ENCODE data around the gene DBF4. TPM values are rescaled to one million over a fixed set of nuclear protein-coding genes. Genes with fewer than 3 reads are reported as not detected.
A peak's percentile ranks its signal among the peaks of the same experiment; 100 is the strongest.

Gene DBF4
- total RNA-seq, 1 experiment from 2014 or later: 37.5 TPM

DNA sequence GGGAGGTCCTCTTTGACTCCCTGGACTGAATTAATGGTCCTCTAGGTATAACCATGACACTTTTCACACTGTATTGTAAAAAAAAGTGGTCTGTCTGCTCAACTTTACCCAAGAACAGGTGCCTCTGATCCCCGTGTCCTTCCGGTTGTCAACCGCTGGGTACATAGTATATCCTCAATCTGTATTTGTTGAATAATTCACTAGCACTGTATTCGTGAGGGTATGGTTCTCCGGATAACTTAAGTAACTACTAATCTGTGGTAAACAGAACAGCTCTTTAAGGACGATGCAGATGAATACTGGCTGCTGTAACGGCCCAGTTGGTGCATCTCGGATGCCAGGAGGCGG lies 57.3 kb downstream of the DBF4 start:
- H4K20me1 ChIP-seq (ENCODE audit: low read length): no peaks in the 10 kb centered on the region
- ChIA-PET CTCF (no interaction called here), POLR2A (ENCODE audit: unreplicated experiment) (interaction anchor here (0.7 kb wide), 1 partner anchor 309 kb away, joined by 3 read pairs; no protein-coding TSS in a partner anchor)
- no peak for TF ChIP-seq EZH2phosphoT487 (IDR thresholded peaks at IDR 0.05; ENCODE audit: borderline replicate concordance, low read length)
- no peak for TF ChIP-seq EZH2 (IDR thresholded peaks at IDR 0.05; ENCODE audit: low read length, unreplicated experiment)
- TF ChIP-seq, protein P1, sequence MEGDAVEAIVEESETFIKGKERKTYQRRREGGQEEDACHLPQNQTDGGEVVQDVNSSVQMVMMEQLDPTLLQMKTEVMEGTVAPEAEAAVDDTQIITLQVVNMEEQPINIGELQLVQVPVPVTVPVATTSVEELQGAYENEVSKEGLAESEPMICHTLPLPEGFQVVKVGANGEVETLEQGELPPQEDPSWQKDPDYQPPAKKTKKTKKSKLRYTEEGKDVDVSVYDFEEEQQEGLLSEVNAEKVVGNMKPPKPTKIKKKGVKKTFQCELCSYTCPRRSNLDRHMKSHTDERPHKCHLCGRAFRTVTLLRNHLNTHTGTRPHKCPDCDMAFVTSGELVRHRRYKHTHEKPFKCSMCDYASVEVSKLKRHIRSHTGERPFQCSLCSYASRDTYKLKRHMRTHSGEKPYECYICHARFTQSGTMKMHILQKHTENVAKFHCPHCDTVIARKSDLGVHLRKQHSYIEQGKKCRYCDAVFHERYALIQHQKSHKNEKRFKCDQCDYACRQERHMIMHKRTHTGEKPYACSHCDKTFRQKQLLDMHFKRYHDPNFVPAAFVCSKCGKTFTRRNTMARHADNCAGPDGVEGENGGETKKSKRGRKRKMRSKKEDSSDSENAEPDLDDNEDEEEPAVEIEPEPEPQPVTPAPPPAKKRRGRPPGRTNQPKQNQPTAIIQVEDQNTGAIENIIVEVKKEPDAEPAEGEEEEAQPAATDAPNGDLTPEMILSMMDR (conservative IDR thresholded peaks at IDR 0.05; ENCODE audit: low read depth, low read length): no peak
- H3K27me3 ChIP-seq (ENCODE audit: low read length): no peaks in the 10 kb centered on the region
- H3F3A ChIP-seq (ENCODE audit: low read length, unreplicated experiment): no peaks in the 10 kb centered on the region
- peak overlapping the region; percentile 92 for H2AFZ ChIP-seq (ENCODE audit: low read length)
- H3K4me1 ChIP-seq (ENCODE audit: insufficient read depth, low read length): 0 out of 2 replicates have a peak, but pooled peaks cover 3% of the 10 kb centered on the region
- H3K4me2 ChIP-seq (ENCODE audit: low read length): peak overlapping the region; percentile 98
- DNase-seq (no peak), ATAC-seq (no peak)
- intact Hi-C loops (cut with micrococcal nuclease): no loop called here
- no TSS peak for BruUV-seq (replicated peaks)
- H3K79me2 ChIP-seq (ENCODE audit: low read length): no peaks in the 10 kb centered on the region
- H3K9ac ChIP-seq (ENCODE audit: low read length): no peak overlapping the region
- no peaks in the 10 kb centered on the region for H3K9me2 ChIP-seq (replicated peaks; ENCODE audit: low read length)
- no peaks in the 10 kb centered on the region for H3K36me3 ChIP-seq (ENCODE audit: low read depth, low read length)
- no peak overlapping the region for H3K27ac ChIP-seq (ENCODE audit: low read length)
- H3K9me3 ChIP-seq (ENCODE audit: low read length): no peaks in the 10 kb centered on the region
- H3K4me3 ChIP-seq (ENCODE audit: low read length): peak overlapping the region; percentile 86

DNA sequence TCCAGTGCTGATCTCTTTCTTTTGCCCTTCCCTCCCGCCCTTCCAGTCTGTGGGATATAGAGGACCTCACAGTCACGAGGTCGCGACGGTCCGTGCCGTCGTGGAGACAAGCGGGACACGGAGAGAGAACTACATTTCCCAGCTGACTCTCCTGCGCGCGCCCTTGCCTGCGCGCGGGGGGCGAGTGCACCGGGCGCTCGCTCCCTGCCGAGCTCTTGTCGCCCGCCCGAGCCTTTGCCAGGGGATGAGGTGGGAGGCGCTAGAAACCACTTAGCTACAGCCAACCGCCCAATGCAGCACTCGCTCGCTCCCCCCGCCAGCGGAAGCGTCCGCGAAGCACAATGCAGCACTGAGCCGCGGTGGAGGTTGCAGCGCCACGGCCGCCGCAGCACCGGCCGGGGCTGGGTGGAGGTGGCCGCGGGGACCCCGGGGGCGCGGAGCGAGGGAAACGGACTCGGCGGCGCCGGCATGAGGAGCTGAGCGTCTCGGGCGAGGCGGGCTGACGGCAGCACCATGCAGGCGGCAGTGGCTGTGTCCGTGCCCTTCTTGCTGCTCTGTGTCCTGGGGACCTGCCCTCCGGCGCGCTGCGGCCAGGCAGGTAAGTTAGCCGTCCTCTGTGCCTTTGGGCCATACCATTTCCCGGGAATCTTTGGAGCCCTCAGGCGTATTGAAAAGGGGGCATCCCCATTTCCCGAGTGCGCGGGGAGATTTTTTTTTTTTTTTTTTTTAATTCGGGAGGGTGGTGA lies 57.8 kb downstream of the DBF4 start, which contains the start of gene ADAM22:
Gene ADAM22 (plus strand): TSS at position 299 of the 746 bp plus-strand sequence. CDS start 215 bp downstream, at position 514.
- CTCF ChIA-PET: interaction anchor here (0.5 kb wide), 1 partner anchor 236 kb away, joined by 3 read pairs; no protein-coding TSS in a partner anchor
- no peaks in the 10 kb centered on the region for H3K9me3 ChIP-seq (ENCODE audit: low read length)
- DNase-seq (peak; percentile 80), ATAC-seq (peak; percentile 96)
- H4K20me1 ChIP-seq (ENCODE audit: low read length): no peaks in the 10 kb centered on the region
- peak within 1 kb of the TSS; percentile 98 for H3K4me2 ChIP-seq (ENCODE audit: low read length)
- POLR2A ChIA-PET (ENCODE audit: unreplicated experiment): interaction anchor here (0.7 kb wide), 1 partner anchor 309 kb away, joined by 3 read pairs; no protein-coding TSS in a partner anchor
- no peaks in the 10 kb centered on the region for H3K36me3 ChIP-seq (ENCODE audit: low read depth, low read length)
- intact Hi-C loops (cut with micrococcal nuclease): no loop called here
- 0 out of 2 replicates have a peak, but pooled peaks cover 3% of the 10 kb centered on the region for H3K4me1 ChIP-seq (ENCODE audit: insufficient read depth, low read length)
- peak within 1 kb of the TSS; percentile 86 for H3K4me3 ChIP-seq (ENCODE audit: low read length)
- no peak within 1 kb of the TSS for H3K27ac ChIP-seq (ENCODE audit: low read length)
- no peaks in the 10 kb centered on the region for H3K79me2 ChIP-seq (ENCODE audit: low read length)
- no peaks in the 10 kb centered on the region for H3K9me2 ChIP-seq (replicated peaks; ENCODE audit: low read length)
- no peaks in the 10 kb centered on the region for H3F3A ChIP-seq (ENCODE audit: low read length, unreplicated experiment)
- no peaks in the 10 kb centered on the region for H3K27me3 ChIP-seq (ENCODE audit: low read length)
- no peak for TF ChIP-seq EZH2phosphoT487 (IDR thresholded peaks at IDR 0.05; ENCODE audit: borderline replicate concordance, low read length)
- TF ChIP-seq, protein P1 (conservative IDR thresholded peaks at IDR 0.05; ENCODE audit: low read depth, low read length): no peak
- no peak for TF ChIP-seq EZH2 (IDR thresholded peaks at IDR 0.05; ENCODE audit: low read length, unreplicated experiment)
- no TSS peak for BruUV-seq (replicated peaks)
- H3K9ac ChIP-seq (ENCODE audit: low read length): peak within 1 kb of the TSS; percentile 39
- H2AFZ ChIP-seq (ENCODE audit: low read length): peak within 1 kb of the TSS; percentile 92

Measured in PC-3 (cell line).